GM19438 (cell line): ENCODE data around the gene MT2A.
A peak's percentile ranks its signal among the peaks of the same experiment; 100 is the strongest.

Experiments
- ATAC-seq: cut with Tn5 transposase; IDR thresholded peaks from one replicate; pipeline ENCODE4 v1.9.1; 2021; ENCODE audit warnings: low read depth; ENCODE audit not compliant: unreplicated experiment

The MT2A gene

GRCh38 chr16:56594292-56594619, 14.1 kb upstream of the MT2A start:
- ATAC-seq = no peak

GRCh38 chr16:56600398-56600999, 7.9 kb upstream of the MT2A start:
- ATAC-seq = no peak

GRCh38 chr16:56601325-56601724, 7.1 kb upstream of the MT2A start:
- no peak for ATAC-seq

- no peak for ATAC-seq
These were observed 4.8 kb upstream of the MT2A start for GRCh38 chr16:56603589-56603988.

- ATAC-seq = no peak
These were observed 3.4 kb upstream of the MT2A start for GRCh38 chr16:56604966-56605365.

- no peak for ATAC-seq
These were observed 2.9 kb upstream of the MT2A start for GRCh38 chr16:56605475-56605874.

GRCh38 chr16:56606071-56606475, 2.3 kb upstream of the MT2A start:
- ATAC-seq = no peak

- ATAC-seq = no peak
These were observed 1.8 kb upstream of the MT2A start for GRCh38 chr16:56606476-56607108.

GRCh38 chr16:56607109-56607618, 1.2 kb upstream of the MT2A start:
- ATAC-seq = no peak

- no peak for ATAC-seq
These were observed 725 bp upstream of the MT2A start for GRCh38 chr16:56607675-56608042.

GRCh38 chr16:56608876-56609462, 585 bp downstream of the MT2A start:
- no peak for ATAC-seq

GRCh38 chr16:56609463-56609921, 1.1 kb downstream of the MT2A start:
- ATAC-seq = peak; percentile 45

- no peak for ATAC-seq
These were observed 1.7 kb downstream of the MT2A start for GRCh38 chr16:56610017-56610608.

GRCh38 chr16:56610609-56611111, 2.3 kb downstream of the MT2A start:
- no peak for ATAC-seq

GRCh38 chr16:56611281-56611833, 3.0 kb downstream of the MT2A start:
- ATAC-seq = no peak

- ATAC-seq = no peak
These were observed 5.3 kb downstream of the MT2A start for GRCh38 chr16:56613706-56614105.

- ATAC-seq = no peak
These were observed 6.2 kb downstream of the MT2A start for GRCh38 chr16:56614549-56614991.

GRCh38 chr16:56615353-56615752, 7.0 kb downstream of the MT2A start:
- ATAC-seq = no peak

- no peak for ATAC-seq
These were observed 8.3 kb downstream of the MT2A start for GRCh38 chr16:56616608-56617211.

GRCh38 chr16:56617212-56618085, 9.1 kb downstream of the MT2A start:
- no peak for ATAC-seq
